ENCODE measurements around the gene CBX1. TPM values are rescaled to one million over a fixed set of nuclear protein-coding genes. Genes with fewer than 3 reads are reported as not detected.

The CBX1 gene
- total RNA-seq, 1 experiment from 2014 or later: 157 TPM

DNA sequence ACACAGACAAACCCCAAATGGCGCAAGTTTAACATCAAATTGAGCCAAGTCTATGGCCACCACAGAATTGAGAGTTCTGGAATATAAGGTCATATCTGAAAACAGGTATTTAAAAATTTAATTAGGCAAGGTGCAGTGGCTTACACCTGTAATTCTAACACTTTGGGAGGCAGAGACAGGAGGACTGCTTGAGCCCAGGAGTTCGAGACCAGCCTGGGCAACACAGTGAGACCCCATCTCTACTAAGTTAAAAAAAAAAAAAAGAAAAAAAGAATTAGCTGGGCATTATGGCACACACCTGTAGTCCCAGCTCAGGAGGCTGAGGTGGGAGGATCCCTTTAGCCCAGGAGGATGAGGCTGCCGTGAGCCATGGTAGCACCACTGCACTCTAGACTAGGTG is 34.0 kb downstream of the CBX1 start:
- intact Hi-C loops (cut with micrococcal nuclease; ENCODE audit: unreplicated experiment): no loop called here
- Histone ChIP-seq H3K9me3 (ENCODE audit: control insufficient read depth, insufficient read depth, low read depth, low read length) (no peaks in the 10 kb centered on the region), H3K4me3 (ENCODE audit: low read depth in 2 of 2, low read length in 2 of 2) (no peak overlapping the region), H3K27me3 (ENCODE audit: control insufficient read depth, insufficient read depth, low read length) (no peaks in the 10 kb centered on the region), H3K27ac (ENCODE audit: low read length) (no peak overlapping the region), H3K36me3 (ENCODE audit: control insufficient read depth, insufficient read depth, low read length) (no peaks in the 10 kb centered on the region), H3K4me1 (ENCODE audit: control insufficient read depth, insufficient read depth, low read length) (no peaks in the 10 kb centered on the region)
- no peak for DNase-seq (ENCODE audit: low read depth, low spot score)
- no TSS peak for BruUV-seq (replicated peaks)
- ChIA-PET POLR2A (interaction anchor here (0.6 kb wide), 1 partner anchor 9 kb away, joined by 5 read pairs; no protein-coding TSS in a partner anchor), CTCF (interaction anchor here (0.5 kb wide), 1 partner anchor 30 kb away, joined by 6 read pairs; no protein-coding TSS in a partner anchor)
- no peak for TF ChIP-seq REST (IDR thresholded peaks at IDR 0.05; ENCODE audit: insufficient read depth in 1 of 2, low read depth in 2 of 2, low read length in 1 of 2)
- TF ChIP-seq TCF7L2 (IDR thresholded peaks at IDR 0.05; ENCODE audit: low read depth, low read length): no peak
- no peak for TF ChIP-seq SIN3A (IDR thresholded peaks at IDR 0.05; ENCODE audit: borderline replicate concordance, insufficient read depth, low read depth, low read length)
- TF ChIP-seq POLR2AphosphoS5 (IDR thresholded peaks at IDR 0.05; ENCODE audit: low read depth, low read length): no peak; the same call in 1 of the 2 replicates
- TF ChIP-seq CTCF (IDR thresholded peaks at IDR 0.05): no peak
- no peak for ATAC-seq
- in situ Hi-C loops (cut with HindIII; ENCODE audit: low pct_unique_long_range_greater_than_20kb, low sequenced_read_pairs): no loop called here

DNA sequence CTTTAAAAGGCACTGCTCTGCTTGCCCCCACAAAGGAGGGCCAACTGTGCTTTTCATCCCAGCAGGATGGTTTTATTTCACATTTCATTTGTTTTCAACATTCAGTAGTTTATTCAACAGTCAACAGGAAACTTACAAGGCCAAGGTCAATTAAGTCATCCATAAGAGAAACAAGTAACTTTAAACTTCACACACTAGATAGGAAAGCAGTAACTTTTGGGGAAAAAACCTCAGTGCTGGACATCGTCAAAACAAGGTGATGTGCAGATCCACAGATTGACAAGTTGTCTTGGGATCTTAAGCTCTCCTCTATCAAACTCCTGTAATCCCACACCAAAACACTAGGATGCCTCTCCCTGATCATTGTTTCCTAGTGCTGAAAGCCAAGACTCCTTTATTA is 34.6 kb downstream of the CBX1 start:
- H3K27ac ChIP-seq (ENCODE audit: low read length): no peak overlapping the region
- POLR2A ChIA-PET: no interaction called here
- no peak overlapping the region for H3K4me3 ChIP-seq (ENCODE audit: low read depth in 2 of 2, low read length in 2 of 2)
- no peaks in the 10 kb centered on the region for H3K9me3 ChIP-seq (ENCODE audit: control insufficient read depth, insufficient read depth, low read depth, low read length)
- H3K27me3 ChIP-seq (ENCODE audit: control insufficient read depth, insufficient read depth, low read length): no peaks in the 10 kb centered on the region
- in situ Hi-C loops (cut with HindIII; ENCODE audit: low pct_unique_long_range_greater_than_20kb, low sequenced_read_pairs) (no loop called here), intact Hi-C loops (cut with micrococcal nuclease; ENCODE audit: unreplicated experiment) (no loop called here)
- DNase-seq (ENCODE audit: low read depth, low spot score) (no peak), ATAC-seq (no peak)
- H3K4me1 ChIP-seq (ENCODE audit: control insufficient read depth, insufficient read depth, low read length): no peaks in the 10 kb centered on the region
- no peaks in the 10 kb centered on the region for H3K36me3 ChIP-seq (ENCODE audit: control insufficient read depth, insufficient read depth, low read length)
- TSS peak; percentile 30 for BruUV-seq (replicated peaks)
- TF ChIP-seq REST (IDR thresholded peaks at IDR 0.05; ENCODE audit: insufficient read depth in 1 of 2, low read depth in 2 of 2, low read length in 1 of 2): no peak
- no peak for TF ChIP-seq SIN3A (IDR thresholded peaks at IDR 0.05; ENCODE audit: borderline replicate concordance, insufficient read depth, low read depth, low read length)
- CTCF ChIA-PET: interaction anchor here (0.5 kb wide), 1 partner anchor 31 kb away, joined by 6 read pairs; no protein-coding TSS in a partner anchor
